Hematopoietic multipotent progenitor cell treated with erythropoietin and hydrocortisone succinate and interleukin-3 and kit ligand, for 17 days (in vitro differentiated cells): ENCODE results near the gene PCGF5.

ENCODE experiments used
- DNase-seq: peaks from one replicate; pipeline ENCODE4 v3.0.0-alpha.2; 2015; ENCODE audit warnings: low spot score

The PCGF5 gene

DNA sequence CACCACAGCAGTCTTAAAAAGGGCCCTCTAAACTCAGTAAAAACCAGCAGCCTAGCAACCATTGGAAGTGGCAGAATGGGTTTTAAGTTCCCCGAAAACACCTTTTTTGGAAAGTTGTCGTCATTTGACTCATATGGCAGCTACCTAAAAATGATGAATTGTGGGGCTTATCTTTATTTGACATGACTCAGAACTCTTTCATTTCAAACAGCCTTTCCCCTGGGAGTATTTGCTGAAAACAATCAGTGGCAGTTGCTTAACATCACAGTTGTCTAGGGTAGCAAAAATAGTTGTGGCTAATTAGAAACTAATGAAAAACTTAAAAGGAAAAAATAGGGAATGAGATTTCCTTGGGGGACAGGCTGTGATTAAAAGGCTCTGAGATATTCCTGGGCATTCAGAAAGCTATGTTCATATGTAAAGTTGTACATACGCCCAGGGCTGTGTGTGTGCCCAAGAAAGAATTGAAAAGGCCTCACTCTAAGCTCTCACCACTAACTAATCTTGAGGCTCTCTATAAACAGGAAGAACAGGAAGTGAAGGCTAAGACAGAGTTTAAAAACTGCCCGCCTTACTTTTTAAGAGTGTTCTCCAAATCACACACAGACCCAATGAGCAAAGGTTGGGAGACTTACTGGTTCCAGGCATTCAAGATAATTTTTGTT is 108.0 kb downstream of the PCGF5 start:
- DNase-seq = no peak
